PC-3 (cell line): Measurements from ENCODE around the gene ZNF341. TPM values are rescaled to one million over a fixed set of nuclear protein-coding genes. Genes with fewer than 3 reads are reported as not detected.

ENCODE experiments used
- ATAC-seq: fragments of 200-7000 bp; cut with Tn5 transposase; 2 replicates; pipeline ENCODE4 v1.9.1; 2020; ENCODE audit warnings: mild to moderate bottlenecking, moderate library complexity
- BruUV-seq: library from RNA; stranded (reverse); fragments of 400-500 nt; replicated peaks from 2 replicates; lab custom pipeline; 2021; lab: Mats Ljungman, UMichigan
- CTCF ChIA-PET: fragments of 300-600 bp; sonication (Branson Sonifier 250); formaldehyde crosslinking; loops from one replicate; lab custom pipeline; 2022; ENCODE audit warnings: antibody characterized with exemption; lab: Charles Lee
- POLR2A ChIA-PET: fragments of 300-600 bp; sonication (Branson Sonifier 250); formaldehyde crosslinking; loops from one replicate; lab custom pipeline; 2022; ENCODE audit warnings: antibody characterized with exemption; ENCODE audit not compliant: unreplicated experiment; lab: Charles Lee
- DNase-seq: peaks from one replicate; pipeline ENCODE4 v3.0.0-alpha.2; 2015
- H2AFZ ChIP-seq: fragments of 300-600 bp; sonication (generic); 2 replicates; pipeline ENCODE4 v1.6.0; 2016; ENCODE audit warnings: antibody characterized with exemption, low read length
- H3F3A ChIP-seq: fragments of 300-600 bp; sonication (generic); one replicate; pipeline ENCODE4 v1.6.0; 2017; ENCODE audit warnings: antibody characterized with exemption, low read length, control low read depth, mild to moderate bottlenecking; ENCODE audit not compliant: unreplicated experiment
- H3K27ac ChIP-seq: fragments of 300-600 bp; sonication (generic); 2 replicates; pipeline ENCODE4 v1.5.1; 2016; ENCODE audit warnings: mild to moderate bottlenecking, low read length
- H3K27me3 ChIP-seq: fragments of 300-600 bp; sonication (generic); 2 replicates; pipeline ENCODE4 v1.6.1; 2016; ENCODE audit warnings: low read length, mixed read lengths
- H3K36me3 ChIP-seq: fragments of 300-600 bp; sonication (generic); 2 replicates; pipeline ENCODE4 v1.6.1; 2016; ENCODE audit warnings: low read depth, mixed run types, low read length, mixed read lengths
- H3K4me1 ChIP-seq: fragments of 300-600 bp; sonication (generic); 2 replicates; pipeline ENCODE4 v1.5.1; 2016; ENCODE audit warnings: low read length; ENCODE audit not compliant: insufficient read depth
- H3K4me2 ChIP-seq: fragments of 300-600 bp; sonication (generic); 2 replicates; pipeline ENCODE4 v1.6.0; 2016; ENCODE audit warnings: low read length
- H3K4me3 ChIP-seq: fragments of 300-600 bp; sonication (generic); 2 replicates; pipeline ENCODE4 v1.5.1; 2016; ENCODE audit warnings: mild to moderate bottlenecking, low read length, mixed read lengths
- H3K79me2 ChIP-seq: fragments of 300-600 bp; sonication (generic); 2 replicates; pipeline ENCODE4 v1.6.1; 2017; ENCODE audit warnings: low read length, mixed read lengths
- H3K9ac ChIP-seq: fragments of 300-600 bp; sonication (generic); 2 replicates; pipeline ENCODE4 v1.6.0; 2016; ENCODE audit warnings: mild to moderate bottlenecking, low read length
- H3K9me2 ChIP-seq: fragments of 300-600 bp; sonication (generic); replicated peaks from 2 replicates; pipeline ENCODE4 v1.6.1; 2016; ENCODE audit warnings: mixed run types, low read length, mixed read lengths
- H3K9me3 ChIP-seq: fragments of 300-600 bp; sonication (generic); 2 replicates; pipeline ENCODE4 v1.6.1; 2016; ENCODE audit warnings: low read length, mixed read lengths
- H4K20me1 ChIP-seq: fragments of 300-600 bp; sonication (generic); 2 replicates; pipeline ENCODE4 v1.6.1; 2016; ENCODE audit warnings: low read length, mixed read lengths
- EZH2 ChIP-seq: fragments of 300-600 bp; sonication (generic); IDR thresholded peaks from one replicate; pipeline ENCODE4 v1.6.1; 2017; ENCODE audit warnings: antibody characterized with exemption, mild to moderate bottlenecking, low read length; ENCODE audit not compliant: unreplicated experiment
- EZH2phosphoT487 ChIP-seq: fragments of 300-600 bp; sonication (generic); IDR thresholded peaks from 2 replicates; pipeline ENCODE4 v1.6.1; 2018; ENCODE audit warnings: mild to moderate bottlenecking, antibody characterized with exemption, low read length, borderline replicate concordance
- intact Hi-C: fragments of 100-400 bp; cut with micrococcal nuclease; formaldehyde crosslinking; loops from 2 replicates; pipeline ENCODE4 v1.9.0; 2023
- total RNA-seq: library from RNA; depleted of rRNA; stranded (reverse); fragments of >200 nt; gene quantifications from 2 replicates; pipeline ENCODE4 v1.2.3, GENCODE V29; 2014
- TF ChIP-seq, protein P1 (sequence below): fragments of 300-600 bp; sonication (generic); conservative IDR thresholded peaks from 2 replicates; pipeline ENCODE4 v1.5.1; 2017; ENCODE audit warnings: antibody characterized with exemption, low read depth, mild to moderate bottlenecking, low read length

ZNF341 gene
- total RNA-seq, 1 experiment from 2014 or later, result 4.4 TPM

- Histone ChIP-seq H3K79me2 (peaks cover 100% of the 10 kb centered on the region), H3K36me3 (no peaks in the 10 kb centered on the region), H3K4me1 (peaks cover 25% of the 10 kb centered on the region), H3K9me2 (no peaks in the 10 kb centered on the region), H3K27me3 (no peaks in the 10 kb centered on the region), H3K9ac (no peak overlapping the region), H3K27ac (no peak overlapping the region), H3F3A (no peaks in the 10 kb centered on the region), H2AFZ (no peak overlapping the region), H3K4me2 (no peak overlapping the region), H4K20me1 (peaks cover 45% of the 10 kb centered on the region), H3K4me3 (no peak overlapping the region), H3K9me3 (no peaks in the 10 kb centered on the region)
- ChIA-PET CTCF (no interaction called here), POLR2A (no interaction called here)
- intact Hi-C loops, result loop anchor here (10.0 kb wide), 1 partner anchor 179 kb away; the partner anchor contains the start of gene RALY
- no peak for ATAC-seq
- no peak for DNase-seq
- TF ChIP-seq, protein P1, sequence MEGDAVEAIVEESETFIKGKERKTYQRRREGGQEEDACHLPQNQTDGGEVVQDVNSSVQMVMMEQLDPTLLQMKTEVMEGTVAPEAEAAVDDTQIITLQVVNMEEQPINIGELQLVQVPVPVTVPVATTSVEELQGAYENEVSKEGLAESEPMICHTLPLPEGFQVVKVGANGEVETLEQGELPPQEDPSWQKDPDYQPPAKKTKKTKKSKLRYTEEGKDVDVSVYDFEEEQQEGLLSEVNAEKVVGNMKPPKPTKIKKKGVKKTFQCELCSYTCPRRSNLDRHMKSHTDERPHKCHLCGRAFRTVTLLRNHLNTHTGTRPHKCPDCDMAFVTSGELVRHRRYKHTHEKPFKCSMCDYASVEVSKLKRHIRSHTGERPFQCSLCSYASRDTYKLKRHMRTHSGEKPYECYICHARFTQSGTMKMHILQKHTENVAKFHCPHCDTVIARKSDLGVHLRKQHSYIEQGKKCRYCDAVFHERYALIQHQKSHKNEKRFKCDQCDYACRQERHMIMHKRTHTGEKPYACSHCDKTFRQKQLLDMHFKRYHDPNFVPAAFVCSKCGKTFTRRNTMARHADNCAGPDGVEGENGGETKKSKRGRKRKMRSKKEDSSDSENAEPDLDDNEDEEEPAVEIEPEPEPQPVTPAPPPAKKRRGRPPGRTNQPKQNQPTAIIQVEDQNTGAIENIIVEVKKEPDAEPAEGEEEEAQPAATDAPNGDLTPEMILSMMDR, result no peak
- TF ChIP-seq EZH2 (no peak), EZH2phosphoT487 (no peak)
- BruUV-seq, result no TSS peak
Measured at GRCh38 chr20:33816191-33816590, 84.4 kb downstream of the ZNF341 start.

GRCh38 chr20:33817411-33817810 is 85.6 kb downstream of the ZNF341 start:
- peaks cover 22% of the 10 kb centered on the region for H3K4me1 ChIP-seq
- no peak overlapping the region for H2AFZ ChIP-seq
- TF ChIP-seq, protein P1, result no peak
- TF ChIP-seq EZH2phosphoT487, result no peak
- TF ChIP-seq EZH2, result no peak
- H3K9me2 ChIP-seq, result no peaks in the 10 kb centered on the region
- no peaks in the 10 kb centered on the region for H3K36me3 ChIP-seq
- no peak overlapping the region for H3K27ac ChIP-seq
- no TSS peak for BruUV-seq
- ChIA-PET POLR2A (no interaction called here), CTCF (no interaction called here)
- H3K79me2 ChIP-seq, result peaks cover 99% of the 10 kb centered on the region
- no peak overlapping the region for H3K9ac ChIP-seq
- H4K20me1 ChIP-seq, result peaks cover 45% of the 10 kb centered on the region
- no peak for ATAC-seq
- intact Hi-C loops, result loop anchor here (10.0 kb wide), 1 partner anchor 177 kb away; the partner anchor contains the start of gene RALY
- no peaks in the 10 kb centered on the region for H3K27me3 ChIP-seq
- no peak overlapping the region for H3K4me3 ChIP-seq
- no peaks in the 10 kb centered on the region for H3K9me3 ChIP-seq
- H3K4me2 ChIP-seq, result no peak overlapping the region
- H3F3A ChIP-seq, result no peaks in the 10 kb centered on the region
- DNase-seq, result no peak

DNA sequence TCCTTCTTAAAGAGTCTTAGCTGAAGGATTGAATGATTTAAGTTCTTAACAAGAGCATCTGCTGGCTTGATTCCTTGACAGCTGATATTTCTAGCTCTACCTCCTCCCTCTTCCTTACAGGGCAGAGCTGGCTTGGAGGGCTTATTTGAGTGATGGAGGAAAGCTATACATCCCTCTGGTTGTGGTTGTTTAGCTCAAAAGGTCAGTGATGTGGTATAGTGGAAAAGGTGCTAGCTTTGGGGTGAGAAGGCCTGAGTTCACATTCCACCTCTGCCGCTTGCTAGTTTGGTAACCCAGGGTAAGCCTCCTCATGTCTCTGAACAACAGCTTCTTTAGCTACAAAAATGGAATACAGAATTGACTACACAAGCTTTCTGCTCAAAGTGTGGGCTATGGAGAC is 87.7 kb downstream of the ZNF341 start:
- Histone ChIP-seq H3K9ac (no peak overlapping the region), H3K9me2 (no peaks in the 10 kb centered on the region), H3F3A (no peaks in the 10 kb centered on the region), H3K4me2 (no peak overlapping the region), H3K4me1 (peaks cover 7% of the 10 kb centered on the region; the same call in 1 of the 2 replicates), H3K27ac (no peak overlapping the region), H3K9me3 (no peaks in the 10 kb centered on the region), H3K4me3 (no peak overlapping the region), H2AFZ (no peak overlapping the region), H3K79me2 (peaks cover 97% of the 10 kb centered on the region), H3K36me3 (no peaks in the 10 kb centered on the region), H4K20me1 (peaks cover 41% of the 10 kb centered on the region), H3K27me3 (no peaks in the 10 kb centered on the region)
- intact Hi-C loops, result loop anchor here (10.0 kb wide), 1 partner anchor 175 kb away; the partner anchor contains the start of gene RALY
- no peak for ATAC-seq
- TF ChIP-seq EZH2phosphoT487, result no peak
- CTCF ChIA-PET, result interaction anchor here (0.5 to 0.6 kb wide), 2 partner anchors 16 to 25 kb away, joined by 3 read pairs; no protein-coding TSS in a partner anchor
- BruUV-seq, result no TSS peak
- no peak for DNase-seq
- POLR2A ChIA-PET, result no interaction called here
